Stimulated activated naive CD8-positive, alpha-beta T cell treated with anti-CD3 and anti-CD28 coated beads, Interleukin-15, Interleukin-2, amounts not matched to agents 100 ng/mL and 50 ng/mL, for 24 hours (primary cell): ENCODE data around the gene RNF144A.

Source experiments
- H3K27ac Mint-ChIP-seq: one replicate; pipeline ENCODE4 v1.8.0; 2021; ENCODE audit warnings: mild to moderate bottlenecking, mixed read lengths
- H3K27me3 Mint-ChIP-seq: one replicate; pipeline ENCODE4 v1.8.0; 2021; ENCODE audit warnings: mixed read lengths
- H3K36me3 Mint-ChIP-seq: one replicate; pipeline ENCODE4 v1.8.0; 2021; ENCODE audit warnings: low read depth, mixed read lengths
- H3K4me1 Mint-ChIP-seq: one replicate; pipeline ENCODE4 v1.8.0; 2021; ENCODE audit warnings: low read depth, mixed read lengths
- H3K4me3 Mint-ChIP-seq: one replicate; pipeline ENCODE4 v1.8.0; 2021; ENCODE audit warnings: mild to moderate bottlenecking, mixed read lengths
- H3K9me3 Mint-ChIP-seq: one replicate; pipeline ENCODE4 v1.8.0; 2021; ENCODE audit warnings: mixed read lengths

Gene RNF144A

GRCh38 chr2:7027956-7028655, 110.9 kb downstream of the RNF144A start:
- no peaks in the 10 kb centered on the region for H3K9me3 Mint-ChIP-seq
- peaks cover 8% of the 10 kb centered on the region for H3K4me1 Mint-ChIP-seq
- no peaks in the 10 kb centered on the region for H3K27me3 Mint-ChIP-seq
- H3K27ac Mint-ChIP-seq: no peak overlapping the region
- H3K4me3 Mint-ChIP-seq: no peak overlapping the region
- peaks cover 24% of the 10 kb centered on the region for H3K36me3 Mint-ChIP-seq

DNA sequence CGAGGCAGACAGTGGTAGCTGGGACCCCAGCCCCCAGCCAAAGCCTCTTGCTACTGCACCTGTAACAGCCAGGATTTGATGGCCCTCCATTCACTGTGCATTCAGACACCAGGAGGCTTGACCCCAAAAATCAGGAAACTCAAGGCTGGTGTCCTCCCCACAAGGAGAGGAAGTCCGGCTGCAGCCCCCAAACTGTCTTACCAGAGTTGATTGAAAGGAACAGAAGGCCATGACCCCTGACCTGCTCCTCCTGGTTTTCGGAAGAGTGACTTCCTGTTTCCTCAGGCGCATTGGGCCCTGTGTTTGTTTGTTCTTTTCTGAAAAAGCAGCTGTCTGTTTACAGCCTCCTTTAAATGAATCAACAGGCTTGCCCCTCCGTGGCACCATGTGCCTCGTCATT, 111.6 kb downstream of the RNF144A start:
- no peaks in the 10 kb centered on the region for H3K27me3 Mint-ChIP-seq
- no peak overlapping the region for H3K4me3 Mint-ChIP-seq
- H3K4me1 Mint-ChIP-seq: peaks cover 8% of the 10 kb centered on the region
- H3K9me3 Mint-ChIP-seq: no peaks in the 10 kb centered on the region
- peaks cover 30% of the 10 kb centered on the region for H3K36me3 Mint-ChIP-seq
- no peak overlapping the region for H3K27ac Mint-ChIP-seq

DNA sequence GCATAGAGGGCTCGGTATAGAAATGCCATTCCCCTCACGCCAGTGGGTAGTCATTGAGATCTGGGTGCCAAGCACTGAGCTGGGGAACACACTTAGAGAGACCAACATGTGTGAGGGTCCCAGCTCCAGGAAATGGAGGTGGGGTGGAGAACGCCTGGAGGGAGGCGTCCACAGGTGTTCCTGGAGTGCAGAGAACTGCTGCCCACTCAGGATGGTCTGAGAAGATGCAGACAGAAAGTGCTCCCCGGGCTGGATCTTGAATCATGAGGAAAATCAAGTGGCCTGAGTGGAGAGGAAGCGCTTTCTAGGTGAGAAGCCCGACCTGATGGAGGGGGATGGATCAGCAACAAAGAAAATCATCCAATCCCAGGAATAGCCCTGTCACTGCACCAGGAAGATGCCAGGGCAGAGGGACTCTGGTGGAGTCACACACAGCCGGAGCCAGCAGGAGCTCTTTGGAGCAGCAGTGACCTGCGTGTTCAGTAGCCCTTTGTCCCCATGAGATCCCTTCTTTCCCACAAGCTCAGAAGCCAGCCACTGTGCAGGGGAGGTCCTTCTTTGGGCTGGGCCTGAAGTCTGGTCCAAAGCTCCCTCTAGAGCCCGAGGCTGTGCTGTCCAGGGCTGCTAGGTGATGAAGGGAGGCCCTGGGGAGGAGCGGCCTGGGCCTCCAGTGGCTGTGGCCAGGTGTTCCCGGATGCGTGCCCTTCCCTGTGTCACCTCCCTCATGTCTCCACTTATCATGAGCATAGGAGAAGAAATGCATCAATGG, 112.3 kb downstream of the RNF144A start:
- H3K27me3 Mint-ChIP-seq: no peaks in the 10 kb centered on the region
- H3K27ac Mint-ChIP-seq: no peak overlapping the region
- peaks cover 8% of the 10 kb centered on the region for H3K4me1 Mint-ChIP-seq
- no peak overlapping the region for H3K4me3 Mint-ChIP-seq
- H3K9me3 Mint-ChIP-seq: no peaks in the 10 kb centered on the region
- peaks cover 31% of the 10 kb centered on the region for H3K36me3 Mint-ChIP-seq

- H3K4me3 Mint-ChIP-seq: no peak overlapping the region
- no peaks in the 10 kb centered on the region for H3K27me3 Mint-ChIP-seq
- peaks cover 37% of the 10 kb centered on the region for H3K36me3 Mint-ChIP-seq
- H3K4me1 Mint-ChIP-seq: peaks cover 8% of the 10 kb centered on the region
- no peak overlapping the region for H3K27ac Mint-ChIP-seq
- no peaks in the 10 kb centered on the region for H3K9me3 Mint-ChIP-seq
These were observed 113.6 kb downstream of the RNF144A start for GRCh38 chr2:7030810-7031209.

- no peaks in the 10 kb centered on the region for H3K27me3 Mint-ChIP-seq
- no peak overlapping the region for H3K27ac Mint-ChIP-seq
- H3K4me3 Mint-ChIP-seq: no peak overlapping the region
- H3K4me1 Mint-ChIP-seq: peaks cover 8% of the 10 kb centered on the region
- H3K9me3 Mint-ChIP-seq: no peaks in the 10 kb centered on the region
- H3K36me3 Mint-ChIP-seq: peaks cover 37% of the 10 kb centered on the region
These were observed 114.5 kb downstream of the RNF144A start for GRCh38 chr2:7031547-7032245.

DNA sequence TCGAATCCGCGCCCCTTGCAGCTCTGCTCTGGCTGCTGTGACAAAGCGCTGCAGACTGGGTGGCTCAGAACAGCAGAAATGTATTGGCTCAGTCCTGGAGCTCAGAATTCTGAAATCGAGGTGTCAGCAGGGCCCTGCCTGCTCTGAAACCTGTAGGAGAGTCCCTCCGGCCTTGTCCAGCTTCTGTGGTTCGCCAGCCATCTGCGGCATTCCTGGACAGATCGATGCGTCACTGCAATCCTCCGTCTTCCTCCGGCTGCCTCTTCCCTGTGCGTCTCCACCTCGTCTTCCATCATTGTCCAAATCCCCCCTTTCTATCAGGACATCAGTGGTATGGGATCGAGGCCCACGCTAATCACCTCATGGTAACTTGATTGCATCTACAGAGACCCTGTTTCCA, 115.2 kb downstream of the RNF144A start:
- no peak overlapping the region for H3K27ac Mint-ChIP-seq

GRCh38 chr2:7033136-7033960, 116.1 kb downstream of the RNF144A start:
- no peak overlapping the region for H3K27ac Mint-ChIP-seq
- no peak overlapping the region for H3K4me3 Mint-ChIP-seq
- peaks cover 8% of the 10 kb centered on the region for H3K4me1 Mint-ChIP-seq
- no peaks in the 10 kb centered on the region for H3K9me3 Mint-ChIP-seq
- peaks cover 29% of the 10 kb centered on the region for H3K36me3 Mint-ChIP-seq
- H3K27me3 Mint-ChIP-seq: no peaks in the 10 kb centered on the region

More for the DNA sequence above, 115.2 kb downstream of the RNF144A start:
- Mint-ChIP-seq H3K4me1 (peaks cover 8% of the 10 kb centered on the region), H3K9me3 (no peaks in the 10 kb centered on the region), H3K36me3 (peaks cover 34% of the 10 kb centered on the region), H3K27me3 (no peaks in the 10 kb centered on the region), H3K4me3 (no peak overlapping the region)

DNA sequence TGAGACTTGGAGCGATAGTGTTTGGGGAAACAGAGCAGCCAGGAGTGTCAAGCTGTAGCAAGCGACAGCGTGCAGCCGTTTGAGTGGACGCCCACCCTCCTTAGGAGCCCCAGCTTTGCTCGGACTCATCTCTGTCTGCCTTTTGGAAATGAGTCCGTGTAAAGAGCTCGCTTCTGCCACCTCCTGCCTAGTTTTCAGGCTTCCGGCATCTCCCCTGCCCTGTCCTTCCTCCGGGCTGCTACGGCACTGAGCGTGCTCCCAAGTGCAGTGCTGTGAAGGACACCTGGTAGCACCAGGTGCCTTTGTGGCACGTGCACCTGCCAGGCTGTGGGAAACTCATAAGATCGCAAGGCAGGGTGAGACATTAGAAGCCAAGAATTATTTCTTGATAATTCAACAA, 117.1 kb downstream of the RNF144A start:
- Mint-ChIP-seq H3K9me3 (no peaks in the 10 kb centered on the region), H3K27ac (no peak overlapping the region), H3K27me3 (no peaks in the 10 kb centered on the region), H3K4me1 (peaks cover 8% of the 10 kb centered on the region), H3K4me3 (no peak overlapping the region), H3K36me3 (peaks cover 38% of the 10 kb centered on the region)

GRCh38 chr2:7035884-7036283, 118.7 kb downstream of the RNF144A start:
- no peaks in the 10 kb centered on the region for H3K27me3 Mint-ChIP-seq
- peaks cover 36% of the 10 kb centered on the region for H3K36me3 Mint-ChIP-seq
- no peak overlapping the region for H3K27ac Mint-ChIP-seq

DNA sequence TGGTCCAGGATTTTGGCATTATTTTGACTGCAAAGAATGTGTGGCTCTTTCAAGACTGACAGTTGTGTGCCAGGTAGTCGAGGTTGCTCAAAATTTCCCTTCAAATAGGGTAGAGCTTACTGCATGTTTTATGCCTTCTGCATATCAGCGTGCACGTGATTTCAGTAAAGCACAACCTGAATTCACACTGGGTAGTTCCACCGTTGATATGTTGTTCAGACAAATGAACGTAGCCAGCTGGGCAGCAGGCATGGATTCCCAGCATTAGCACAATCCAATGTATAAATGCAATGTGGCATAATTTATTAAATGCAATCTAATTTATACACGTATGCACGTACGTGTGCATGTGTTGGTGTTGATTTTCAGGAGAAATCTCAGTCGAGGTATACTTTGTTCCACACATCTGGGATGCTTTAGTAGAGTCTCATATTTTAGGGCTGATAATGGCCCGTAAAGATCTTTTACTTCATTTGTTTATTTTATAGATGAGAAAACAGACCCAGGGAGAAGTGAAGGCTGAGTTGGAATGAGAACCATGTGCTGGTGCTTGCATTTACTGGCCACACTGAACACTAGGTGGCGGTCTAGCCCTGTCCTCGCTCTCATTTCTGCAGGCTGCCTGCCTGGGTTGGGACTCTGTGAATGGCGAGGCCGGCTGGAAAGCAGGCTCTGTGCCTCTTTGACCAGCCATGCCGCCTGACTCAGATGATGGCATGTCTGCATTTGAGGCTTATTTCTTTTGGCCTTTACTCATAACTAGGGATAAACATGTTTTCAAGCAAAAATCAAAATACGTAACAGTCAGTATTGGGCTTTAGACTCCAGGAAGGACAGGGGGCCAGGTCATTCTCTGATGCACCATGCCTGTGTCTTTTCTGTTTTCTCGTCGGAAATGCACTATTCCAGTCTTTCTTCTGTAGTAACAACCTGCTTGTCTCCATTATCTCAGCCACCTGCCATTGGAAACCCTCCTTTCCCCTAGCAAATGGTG, 120.4 kb downstream of the RNF144A start:
- Mint-ChIP-seq H3K36me3 (peaks cover 32% of the 10 kb centered on the region), H3K4me3 (no peak overlapping the region), H3K4me1 (no peaks in the 10 kb centered on the region), H3K27ac (no peak overlapping the region), H3K9me3 (no peaks in the 10 kb centered on the region), H3K27me3 (no peaks in the 10 kb centered on the region)

More at GRCh38 chr2:7035884-7036283, 118.7 kb downstream of the RNF144A start:
- Mint-ChIP-seq H3K4me1 (peaks cover 8% of the 10 kb centered on the region), H3K4me3 (no peak overlapping the region), H3K9me3 (no peaks in the 10 kb centered on the region)

DNA sequence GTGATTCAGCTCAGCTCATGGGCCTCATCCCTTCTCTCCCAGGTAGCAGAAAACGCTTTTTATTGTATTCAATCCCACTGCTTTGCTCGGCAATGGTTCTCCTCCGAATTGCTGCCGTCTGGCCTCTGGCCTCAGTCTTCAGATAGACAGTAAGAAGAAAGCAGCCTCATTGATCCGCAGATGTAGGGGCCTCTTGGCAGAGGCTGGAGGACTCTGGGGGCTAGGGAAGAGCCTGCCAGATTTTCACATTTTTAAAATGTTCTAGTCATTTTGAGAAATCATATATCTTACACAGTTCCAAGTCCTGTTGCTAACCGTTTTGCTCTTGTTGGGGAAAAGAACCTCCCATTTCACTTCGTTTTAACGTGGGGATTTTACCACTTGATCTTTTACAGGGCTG, 123.3 kb downstream of the RNF144A start:
- Mint-ChIP-seq H3K36me3 (peaks cover 30% of the 10 kb centered on the region), H3K4me1 (peaks cover 5% of the 10 kb centered on the region), H3K27me3 (no peaks in the 10 kb centered on the region), H3K9me3 (no peaks in the 10 kb centered on the region), H3K27ac (no peak overlapping the region), H3K4me3 (no peak overlapping the region)

GRCh38 chr2:7041421-7041820, 124.2 kb downstream of the RNF144A start:
- Mint-ChIP-seq H3K36me3 (peaks cover 35% of the 10 kb centered on the region), H3K4me1 (peaks cover 12% of the 10 kb centered on the region), H3K9me3 (no peaks in the 10 kb centered on the region), H3K27me3 (no peaks in the 10 kb centered on the region), H3K4me3 (no peak overlapping the region), H3K27ac (no peak overlapping the region)

DNA sequence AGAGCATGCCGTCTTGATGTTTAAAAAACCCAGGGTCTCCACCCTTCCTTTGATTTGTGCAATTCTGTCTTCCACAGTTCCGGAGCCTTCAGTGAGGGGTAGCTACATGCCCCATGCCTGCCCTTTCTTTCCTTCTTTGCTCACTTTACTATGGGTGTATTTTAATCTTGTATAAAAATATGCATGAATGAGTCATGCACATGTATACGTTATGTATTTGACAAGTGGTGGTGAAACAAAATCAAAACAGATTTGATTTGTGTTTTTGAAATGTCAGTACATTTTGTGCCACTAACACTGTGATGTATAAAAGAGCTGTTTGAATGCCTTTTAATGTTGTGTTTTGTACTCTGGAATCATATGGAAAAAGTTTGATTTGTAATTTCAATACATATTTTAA, 126.5 kb downstream of the RNF144A start:
- H3K27me3 Mint-ChIP-seq: no peaks in the 10 kb centered on the region
- peaks cover 39% of the 10 kb centered on the region for H3K36me3 Mint-ChIP-seq
- H3K4me1 Mint-ChIP-seq: peaks cover 18% of the 10 kb centered on the region
- H3K9me3 Mint-ChIP-seq: no peaks in the 10 kb centered on the region
- H3K27ac Mint-ChIP-seq: no peak overlapping the region
- no peak overlapping the region for H3K4me3 Mint-ChIP-seq
